Upper lobe of right lung (tissue), 1 donor: Measurements from ENCODE around the gene DNAJC11. TPM values are rescaled to one million over a fixed set of nuclear protein-coding genes. Genes with fewer than 3 reads are reported as not detected.
A peak's percentile ranks its signal among the peaks of the same experiment; 100 is the strongest.

Experiments
- ATAC-seq: fragments of 200-7000 bp; cut with Tn5 transposase; one replicate; pipeline ENCODE4 v1.9.1; 2020; ENCODE audit warnings: mild to moderate bottlenecking, moderate library complexity
- DNase-seq: peaks from one replicate; pipeline ENCODE4 v3.0.0-alpha.2; 2020
- H3K27ac ChIP-seq: fragments of 200-600 bp; one replicate; pipeline ENCODE4 v1.8.0; 2022
- H3K27me3 ChIP-seq: fragments of 200-600 bp; one replicate; pipeline ENCODE4 v1.8.0; 2022; ENCODE audit warnings: mild to moderate bottlenecking
- H3K36me3 ChIP-seq: fragments of 200-600 bp; one replicate; pipeline ENCODE4 v1.8.0; 2022
- H3K4me1 ChIP-seq: fragments of 200-600 bp; one replicate; pipeline ENCODE4 v1.8.0; 2022
- H3K4me3 ChIP-seq: fragments of 200-600 bp; one replicate; pipeline ENCODE4 v1.8.0; 2022; ENCODE audit warnings: mild to moderate bottlenecking
- H3K9me3 ChIP-seq: fragments of 200-600 bp; one replicate; pipeline ENCODE4 v1.8.0; 2022
- CTCF ChIP-seq: fragments of 200-600 bp; IDR thresholded peaks from one replicate; pipeline ENCODE4 v1.8.0; 2022; ENCODE audit warnings: antibody characterized with exemption
- intact Hi-C: fragments of 100-400 bp; cut with DNase I; formaldehyde crosslinking; loops from one replicate; pipeline ENCODE4 v1.11.0; 2022
- total RNA-seq: library from RNA; stranded (reverse); fragmentation: NEBNext Ultra II Directional; extraction: Animal tissue kit (Norgen Biotek cat#: 25700); gene quantifications from one replicate; pipeline ENCODE4 v1.2.1, GENCODE V29; 2021
- donor health status: DM: no; HTN: yes; CAD: no; lungs with severe emphysema.

Gene DNAJC11
- total RNA-seq, 1 donor from 2014 or later = 37.6 TPM

DNA sequence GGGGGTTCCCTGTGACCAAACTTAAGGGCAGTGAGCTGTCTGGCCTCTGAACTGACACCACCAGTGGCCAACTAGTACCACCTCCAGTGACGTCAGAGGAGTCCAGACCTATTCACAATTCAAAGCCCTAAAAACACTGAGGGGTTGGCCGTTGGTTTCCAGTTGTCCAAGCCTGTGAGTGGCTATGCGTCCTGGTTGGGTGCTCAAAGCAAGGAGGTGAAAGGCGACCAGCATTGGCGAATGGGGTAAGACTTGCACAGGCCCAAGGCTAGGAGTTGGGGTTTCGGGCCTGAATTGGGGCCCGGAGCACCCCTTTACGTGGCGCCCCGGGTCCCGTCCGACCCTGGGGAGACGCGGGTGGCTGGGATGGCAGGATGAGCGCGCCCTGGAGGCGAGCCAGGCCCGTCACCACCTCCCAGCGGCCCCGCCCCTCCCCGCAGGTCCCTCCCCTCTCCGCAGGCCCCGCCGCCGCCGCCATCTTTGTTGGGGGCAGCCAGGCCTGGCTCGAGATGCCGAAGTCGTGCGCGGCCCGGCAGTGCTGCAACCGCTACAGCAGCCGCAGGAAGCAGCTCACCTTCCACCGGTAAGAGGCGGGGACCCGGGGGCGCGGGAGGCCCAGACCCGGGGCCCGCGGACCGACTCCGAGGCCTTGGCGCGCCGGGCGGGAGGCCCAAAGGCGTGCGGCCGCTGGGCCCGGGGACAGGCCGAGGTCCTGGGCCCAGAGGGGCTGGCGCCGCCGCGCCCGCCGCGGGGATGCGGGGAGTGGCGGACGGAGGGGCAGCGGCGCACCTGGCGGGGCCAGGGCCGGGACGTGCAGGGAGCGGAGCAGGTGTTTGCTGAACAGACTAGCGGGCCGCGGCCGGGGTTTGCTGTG lies 76.7 kb downstream of the DNAJC11 start, which contains the start of gene THAP3:
TSS of gene THAP3 (plus strand) at position 159 of the 874 bp plus-strand sequence. CDS start at position 510, 351 bp downstream.
- H3K27me3 ChIP-seq = no peaks in the 10 kb centered on the region
- no peaks in the 10 kb centered on the region for H3K9me3 ChIP-seq
- H3K36me3 ChIP-seq = peaks cover 55% of the 10 kb centered on the region
- peak; percentile 97 for ATAC-seq
- peak within 1 kb of the TSS; percentile 66 for H3K27ac ChIP-seq
- peaks cover 21% of the 10 kb centered on the region for H3K4me1 ChIP-seq
- peak within 1 kb of the TSS; percentile 82 for H3K4me3 ChIP-seq
- peak; percentile 23 for TF ChIP-seq CTCF
- DNase-seq = peak; percentile 95
- intact Hi-C loops = no loop called here

DNA sequence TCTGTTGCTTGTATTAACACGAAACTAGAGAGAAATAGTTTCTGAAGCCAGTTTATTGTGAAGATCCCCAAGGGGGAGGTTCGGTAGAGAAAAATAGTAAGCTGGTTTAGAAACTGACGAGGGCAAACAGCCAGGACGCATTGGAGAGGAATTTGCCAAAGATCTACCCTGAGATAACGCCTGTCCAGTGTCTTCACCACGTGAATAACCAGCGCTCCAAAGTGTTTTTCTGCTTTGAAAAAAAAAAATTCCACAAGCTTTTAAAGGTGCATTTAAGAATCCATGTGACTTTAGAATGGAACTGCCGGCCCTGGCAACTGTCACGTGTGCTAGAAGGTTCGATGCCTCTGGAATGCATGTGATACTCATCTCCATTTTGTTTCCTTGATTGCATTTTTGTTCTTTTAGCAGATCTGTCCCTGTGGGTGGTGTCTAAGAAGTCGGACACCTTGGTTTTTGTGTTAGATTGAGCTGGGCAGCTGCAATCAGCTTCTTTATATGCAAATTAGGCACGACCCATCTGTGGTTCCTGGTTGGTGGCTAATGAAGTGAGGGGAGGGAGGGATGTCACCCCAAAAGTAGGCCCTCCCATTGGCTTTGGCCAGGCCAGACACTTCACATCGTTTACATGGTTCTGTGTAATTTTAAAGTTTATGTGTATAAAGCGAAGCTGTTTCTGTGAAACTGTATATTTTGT lies 78.2 kb downstream of the DNAJC11 start:
- intact Hi-C loops = no loop called here
- Histone ChIP-seq H3K9me3 (no peaks in the 10 kb centered on the region), H3K27ac (no peak overlapping the region), H3K4me1 (peaks cover 21% of the 10 kb centered on the region), H3K27me3 (no peaks in the 10 kb centered on the region), H3K4me3 (no peak overlapping the region), H3K36me3 (peaks cover 43% of the 10 kb centered on the region)
- no peak for TF ChIP-seq CTCF
- ATAC-seq (no peak), DNase-seq (no peak)

DNA sequence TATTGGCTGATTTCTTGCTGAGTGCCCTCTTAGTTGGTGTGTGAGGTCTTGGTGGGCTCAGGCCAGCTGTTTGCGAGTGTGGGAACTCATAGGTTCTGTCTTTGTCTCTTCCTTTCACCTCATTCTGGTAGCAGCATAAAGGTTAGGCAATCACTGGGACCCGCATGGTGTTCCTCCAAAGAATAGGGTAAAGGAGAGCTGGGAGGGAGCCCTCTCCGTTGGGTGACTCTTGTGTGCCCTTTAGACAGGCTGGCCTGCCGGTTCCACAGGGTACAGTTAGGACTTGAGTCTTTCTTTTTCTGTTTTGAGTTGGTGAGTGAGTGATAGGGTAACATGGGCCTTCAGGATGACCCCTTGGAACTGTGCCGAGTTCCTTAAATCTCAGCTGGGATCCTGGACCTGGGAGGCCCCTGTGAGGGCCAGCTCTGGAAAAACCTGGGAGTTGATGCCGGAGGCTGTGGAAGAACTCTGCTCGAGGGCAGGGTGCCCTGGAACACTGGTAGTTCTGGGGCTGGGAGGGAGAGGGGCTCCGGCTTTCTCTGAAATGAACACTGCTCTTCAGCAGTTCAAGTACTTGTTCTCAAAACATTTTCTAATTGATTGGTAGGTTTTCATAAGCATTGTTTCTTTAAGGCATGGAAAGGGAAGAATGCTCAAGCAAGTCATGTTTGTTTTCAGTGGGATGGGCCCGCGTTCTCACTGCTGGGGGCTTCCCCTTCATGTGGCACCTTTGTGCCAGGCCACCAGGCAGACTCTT lies 79.0 kb downstream of the DNAJC11 start:
- Histone ChIP-seq H3K9me3 (no peaks in the 10 kb centered on the region), H3K27ac (no peak overlapping the region), H3K27me3 (no peaks in the 10 kb centered on the region), H3K4me3 (no peak overlapping the region), H3K4me1 (peaks cover 21% of the 10 kb centered on the region), H3K36me3 (peaks cover 42% of the 10 kb centered on the region)
- intact Hi-C loops = no loop called here
- DNase-seq = no peak
- ATAC-seq = no peak
- TF ChIP-seq CTCF = no peak

- no peak for TF ChIP-seq CTCF
These were observed 79.9 kb downstream of the DNAJC11 start for GRCh38 chr1:6621429-6622391.

GRCh38 chr1:6619045-6619444 lies 82.6 kb downstream of the DNAJC11 start:
- Histone ChIP-seq H3K9me3 (no peaks in the 10 kb centered on the region), H3K36me3 (peaks cover 42% of the 10 kb centered on the region), H3K27ac (no peak overlapping the region), H3K4me3 (no peak overlapping the region), H3K27me3 (no peaks in the 10 kb centered on the region), H3K4me1 (no peaks in the 10 kb centered on the region)
- ATAC-seq (no peak), DNase-seq (no peak)
- TF ChIP-seq CTCF = no peak
- intact Hi-C loops = no loop called here

More at GRCh38 chr1:6621429-6622391, 79.9 kb downstream of the DNAJC11 start:
- no peaks in the 10 kb centered on the region for H3K9me3 ChIP-seq
- H3K27me3 ChIP-seq = no peaks in the 10 kb centered on the region
- no peak for ATAC-seq
- no peak overlapping the region for H3K27ac ChIP-seq
- peaks cover 14% of the 10 kb centered on the region for H3K4me1 ChIP-seq
- no peak overlapping the region for H3K4me3 ChIP-seq
- H3K36me3 ChIP-seq = peaks cover 42% of the 10 kb centered on the region
- intact Hi-C loops = no loop called here
- no peak for DNase-seq
